ENCODE measurements around the gene ODC1.

The ODC1 gene

DNA sequence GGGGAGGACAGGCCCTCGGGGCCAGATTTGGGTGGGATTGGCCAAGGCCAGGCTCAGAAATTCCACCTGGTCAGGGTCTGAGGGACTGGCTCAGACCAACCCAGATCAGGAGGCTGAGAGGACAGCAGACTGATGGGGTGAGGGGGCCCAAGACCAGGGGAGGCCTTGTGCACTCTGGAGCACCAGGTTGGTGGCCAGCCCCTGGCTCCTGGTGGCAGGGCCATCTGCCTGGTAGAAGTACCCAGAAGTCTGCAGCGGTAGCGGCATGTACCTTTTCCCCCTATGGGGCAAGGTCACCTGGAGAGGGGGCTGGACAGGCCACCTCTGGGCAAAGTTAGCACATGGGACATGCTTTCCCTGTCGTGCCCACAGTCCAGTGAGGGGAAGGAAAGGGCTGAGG is 21.2 kb upstream of the ODC1 start:
- Histone ChIP-seq H3K4me2 (no peak overlapping the region), H3K4me1 (ENCODE audit: low read depth, poor library complexity, severe bottlenecking) (no peaks in the 10 kb centered on the region), H3K79me2 (ENCODE audit: insufficient read depth, low read depth) (no peaks in the 10 kb centered on the region), H3K27me3 (ENCODE audit: insufficient read depth, low read depth) (no peaks in the 10 kb centered on the region), H3K27ac (no peak overlapping the region), H3K4me3 (IDR thresholded peaks at IDR 0.05; ENCODE audit: insufficient read depth, low read depth, low read length) (no peak overlapping the region), H4K20me1 (ENCODE audit: insufficient read depth) (no peaks in the 10 kb centered on the region), H2AFZ (ENCODE audit: low read depth) (no peak overlapping the region), H3K9ac (no peak overlapping the region), H3K36me3 (ENCODE audit: insufficient read depth) (no peaks in the 10 kb centered on the region)
- TF ChIP-seq, protein P1, sequence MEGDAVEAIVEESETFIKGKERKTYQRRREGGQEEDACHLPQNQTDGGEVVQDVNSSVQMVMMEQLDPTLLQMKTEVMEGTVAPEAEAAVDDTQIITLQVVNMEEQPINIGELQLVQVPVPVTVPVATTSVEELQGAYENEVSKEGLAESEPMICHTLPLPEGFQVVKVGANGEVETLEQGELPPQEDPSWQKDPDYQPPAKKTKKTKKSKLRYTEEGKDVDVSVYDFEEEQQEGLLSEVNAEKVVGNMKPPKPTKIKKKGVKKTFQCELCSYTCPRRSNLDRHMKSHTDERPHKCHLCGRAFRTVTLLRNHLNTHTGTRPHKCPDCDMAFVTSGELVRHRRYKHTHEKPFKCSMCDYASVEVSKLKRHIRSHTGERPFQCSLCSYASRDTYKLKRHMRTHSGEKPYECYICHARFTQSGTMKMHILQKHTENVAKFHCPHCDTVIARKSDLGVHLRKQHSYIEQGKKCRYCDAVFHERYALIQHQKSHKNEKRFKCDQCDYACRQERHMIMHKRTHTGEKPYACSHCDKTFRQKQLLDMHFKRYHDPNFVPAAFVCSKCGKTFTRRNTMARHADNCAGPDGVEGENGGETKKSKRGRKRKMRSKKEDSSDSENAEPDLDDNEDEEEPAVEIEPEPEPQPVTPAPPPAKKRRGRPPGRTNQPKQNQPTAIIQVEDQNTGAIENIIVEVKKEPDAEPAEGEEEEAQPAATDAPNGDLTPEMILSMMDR (conservative IDR thresholded peaks at IDR 0.05; ENCODE audit: low read depth, low read length), result no peak

DNA sequence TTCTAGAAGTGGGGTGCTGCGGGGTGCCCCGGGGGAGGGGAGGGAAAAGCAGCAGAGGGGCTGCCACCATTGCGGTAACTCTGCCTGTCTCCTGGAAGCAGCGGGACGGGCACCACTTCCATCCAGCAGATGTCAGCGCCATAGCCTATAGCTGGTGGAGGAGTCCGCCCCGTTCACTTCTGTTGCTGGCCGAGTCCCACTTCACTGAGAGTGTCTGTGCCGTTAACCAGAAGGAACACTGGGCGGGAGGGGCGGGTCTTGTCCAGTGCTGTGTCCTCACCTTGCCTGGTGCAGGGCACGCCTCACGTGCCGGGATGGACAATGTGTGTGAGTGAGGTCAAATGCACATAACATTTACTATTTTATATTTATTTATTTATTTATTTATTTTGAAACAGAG is 19.3 kb upstream of the ODC1 start:
- TF ChIP-seq, protein P1 (conservative IDR thresholded peaks at IDR 0.05; ENCODE audit: low read depth, low read length), result no peak
- Histone ChIP-seq H3K36me3 (ENCODE audit: insufficient read depth) (no peaks in the 10 kb centered on the region), H3K4me1 (ENCODE audit: low read depth, poor library complexity, severe bottlenecking) (no peaks in the 10 kb centered on the region), H2AFZ (ENCODE audit: low read depth) (no peak overlapping the region), H3K9ac (no peak overlapping the region), H4K20me1 (ENCODE audit: insufficient read depth) (no peaks in the 10 kb centered on the region), H3K27ac (no peak overlapping the region), H3K4me2 (no peak overlapping the region), H3K79me2 (ENCODE audit: insufficient read depth, low read depth) (no peaks in the 10 kb centered on the region), H3K4me3 (IDR thresholded peaks at IDR 0.05; ENCODE audit: insufficient read depth, low read depth, low read length) (no peak overlapping the region), H3K27me3 (ENCODE audit: insufficient read depth, low read depth) (no peaks in the 10 kb centered on the region)

DNA sequence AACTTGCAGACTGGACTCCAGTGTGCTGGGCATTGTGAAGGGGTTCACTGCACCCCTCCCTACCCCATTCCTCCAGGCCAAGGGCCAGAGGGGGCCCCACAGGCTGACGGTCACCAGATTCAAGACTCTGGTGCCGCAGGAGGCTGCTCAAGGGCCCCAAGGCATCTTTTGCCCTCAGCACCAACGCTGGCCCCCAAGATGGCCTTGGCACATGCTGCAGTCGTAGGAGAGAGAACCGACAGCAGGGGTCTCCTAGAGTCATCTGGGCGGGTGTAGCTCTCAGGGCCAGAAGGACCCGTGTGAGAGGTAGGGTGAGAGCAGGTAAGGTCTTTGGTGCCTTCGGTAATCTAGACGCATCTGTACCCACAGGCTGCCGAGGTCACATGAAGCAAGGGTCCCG is 18.7 kb upstream of the ODC1 start:
- Histone ChIP-seq H3K4me2 (no peak overlapping the region), H3K9ac (no peak overlapping the region), H3K4me1 (ENCODE audit: low read depth, poor library complexity, severe bottlenecking) (no peaks in the 10 kb centered on the region), H2AFZ (ENCODE audit: low read depth) (no peak overlapping the region), H3K4me3 (IDR thresholded peaks at IDR 0.05; ENCODE audit: insufficient read depth, low read depth, low read length) (no peak overlapping the region), H4K20me1 (ENCODE audit: insufficient read depth) (no peaks in the 10 kb centered on the region), H3K36me3 (ENCODE audit: insufficient read depth) (no peaks in the 10 kb centered on the region), H3K79me2 (ENCODE audit: insufficient read depth, low read depth) (no peaks in the 10 kb centered on the region), H3K27ac (no peak overlapping the region), H3K27me3 (ENCODE audit: insufficient read depth, low read depth) (no peaks in the 10 kb centered on the region)
- TF ChIP-seq, protein P1 (conservative IDR thresholded peaks at IDR 0.05; ENCODE audit: low read depth, low read length), result no peak

DNA sequence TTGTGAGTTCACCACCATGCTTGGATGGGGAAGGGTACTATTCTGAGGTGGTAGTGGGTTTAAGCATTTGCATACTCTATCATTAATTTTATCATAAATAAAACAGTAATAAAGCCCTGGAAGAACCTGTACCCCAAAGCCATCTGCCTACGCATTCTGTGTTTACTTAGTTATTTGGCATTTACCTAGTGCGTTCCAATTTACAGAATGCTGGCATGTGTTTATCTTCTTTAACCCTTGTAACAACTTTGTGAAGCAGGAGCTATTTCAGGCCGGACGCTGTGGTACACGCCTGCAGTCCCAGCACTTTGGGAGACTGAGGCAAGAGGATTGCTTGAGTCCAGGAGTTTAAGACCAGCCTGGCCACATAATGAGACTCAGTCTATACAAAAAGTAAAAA is 17.8 kb upstream of the ODC1 start:
- Histone ChIP-seq H2AFZ (ENCODE audit: low read depth) (no peak overlapping the region), H3K4me3 (IDR thresholded peaks at IDR 0.05; ENCODE audit: insufficient read depth, low read depth, low read length) (no peak overlapping the region), H3K27ac (no peak overlapping the region), H3K4me2 (no peak overlapping the region), H3K4me1 (ENCODE audit: low read depth, poor library complexity, severe bottlenecking) (no peaks in the 10 kb centered on the region), H3K27me3 (ENCODE audit: insufficient read depth, low read depth) (no peaks in the 10 kb centered on the region), H4K20me1 (ENCODE audit: insufficient read depth) (no peaks in the 10 kb centered on the region), H3K36me3 (ENCODE audit: insufficient read depth) (no peaks in the 10 kb centered on the region), H3K9ac (no peak overlapping the region), H3K79me2 (ENCODE audit: insufficient read depth, low read depth) (no peaks in the 10 kb centered on the region)
- TF ChIP-seq, protein P1 (conservative IDR thresholded peaks at IDR 0.05; ENCODE audit: low read depth, low read length), result no peak
